C4-2B (cell line): Measurements from ENCODE around the gene GABRR1.

Experiments
- ZFX ChIP-seq: fragments of 450-650 bp; IDR thresholded peaks from 2 replicates; pipeline ENCODE4 v1.6.1; 2017
- TF ChIP-seq, protein P1 (sequence below): fragments of 450-650 bp; conservative IDR thresholded peaks from 2 replicates; pipeline ENCODE4 v1.5.1; 2017; ENCODE audit warnings: mild to moderate bottlenecking

DNA sequence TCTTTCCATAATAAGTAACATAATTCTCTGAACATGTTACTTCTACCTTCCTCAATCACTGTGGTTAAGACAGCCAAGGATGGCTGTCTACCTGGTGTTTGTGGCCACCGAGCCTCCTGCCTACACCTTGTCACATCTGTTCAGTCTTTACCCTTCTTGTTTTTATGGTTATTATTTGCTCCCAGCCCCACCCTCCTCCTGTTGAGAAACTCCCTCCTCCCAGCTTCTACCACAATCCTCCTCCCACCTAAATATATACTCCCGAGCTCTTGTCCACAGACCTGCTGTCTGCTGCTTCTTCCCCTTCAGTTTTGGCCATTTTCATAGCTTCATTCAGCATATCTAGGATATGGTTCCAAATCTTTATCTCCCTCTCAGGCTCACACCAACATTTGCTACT, 35.7 kb upstream of the GABRR1 start:
- TF ChIP-seq, protein P1, sequence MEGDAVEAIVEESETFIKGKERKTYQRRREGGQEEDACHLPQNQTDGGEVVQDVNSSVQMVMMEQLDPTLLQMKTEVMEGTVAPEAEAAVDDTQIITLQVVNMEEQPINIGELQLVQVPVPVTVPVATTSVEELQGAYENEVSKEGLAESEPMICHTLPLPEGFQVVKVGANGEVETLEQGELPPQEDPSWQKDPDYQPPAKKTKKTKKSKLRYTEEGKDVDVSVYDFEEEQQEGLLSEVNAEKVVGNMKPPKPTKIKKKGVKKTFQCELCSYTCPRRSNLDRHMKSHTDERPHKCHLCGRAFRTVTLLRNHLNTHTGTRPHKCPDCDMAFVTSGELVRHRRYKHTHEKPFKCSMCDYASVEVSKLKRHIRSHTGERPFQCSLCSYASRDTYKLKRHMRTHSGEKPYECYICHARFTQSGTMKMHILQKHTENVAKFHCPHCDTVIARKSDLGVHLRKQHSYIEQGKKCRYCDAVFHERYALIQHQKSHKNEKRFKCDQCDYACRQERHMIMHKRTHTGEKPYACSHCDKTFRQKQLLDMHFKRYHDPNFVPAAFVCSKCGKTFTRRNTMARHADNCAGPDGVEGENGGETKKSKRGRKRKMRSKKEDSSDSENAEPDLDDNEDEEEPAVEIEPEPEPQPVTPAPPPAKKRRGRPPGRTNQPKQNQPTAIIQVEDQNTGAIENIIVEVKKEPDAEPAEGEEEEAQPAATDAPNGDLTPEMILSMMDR, result no peak
- no peak for TF ChIP-seq ZFX
